GM21619 (cell line): ENCODE measurements around the gene RSPRY1.
"Not testable (repeated sequence)": the region's sequence is repeated elsewhere in the genome, so short reads cannot be mapped to it uniquely, and the experiment has no call there.

Experiments used
- ATAC-seq: cut with Tn5 transposase; IDR thresholded peaks from one replicate; pipeline ENCODE4 v1.9.1; 2021; ENCODE audit not compliant: unreplicated experiment

The RSPRY1 gene

GRCh38 chr16:57185446-57185944 is 634 bp upstream of the RSPRY1 start:
- ATAC-seq: peak; percentile 36

- ATAC-seq: no peak
These were observed 1.0 kb downstream of the RSPRY1 start for GRCh38 chr16:57186872-57187854.

GRCh38 chr16:57187902-57188710 is 2.0 kb downstream of the RSPRY1 start:
- not testable (repeated sequence) for ATAC-seq

DNA sequence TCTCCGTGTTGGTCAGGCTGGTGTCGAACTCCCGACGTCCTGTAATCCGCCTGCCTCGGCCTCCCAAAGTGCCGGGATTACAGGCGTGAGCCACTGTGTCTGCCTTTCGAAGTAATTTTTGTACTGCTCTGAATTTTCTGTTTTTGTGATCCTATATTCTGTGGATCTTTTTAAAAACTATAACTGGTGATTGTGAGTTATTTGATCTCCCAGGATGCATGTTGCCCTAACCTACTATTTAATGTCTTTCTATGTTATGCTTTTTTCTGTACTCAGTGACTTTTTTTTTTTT is 2.5 kb downstream of the RSPRY1 start:
- ATAC-seq: no peak

DNA sequence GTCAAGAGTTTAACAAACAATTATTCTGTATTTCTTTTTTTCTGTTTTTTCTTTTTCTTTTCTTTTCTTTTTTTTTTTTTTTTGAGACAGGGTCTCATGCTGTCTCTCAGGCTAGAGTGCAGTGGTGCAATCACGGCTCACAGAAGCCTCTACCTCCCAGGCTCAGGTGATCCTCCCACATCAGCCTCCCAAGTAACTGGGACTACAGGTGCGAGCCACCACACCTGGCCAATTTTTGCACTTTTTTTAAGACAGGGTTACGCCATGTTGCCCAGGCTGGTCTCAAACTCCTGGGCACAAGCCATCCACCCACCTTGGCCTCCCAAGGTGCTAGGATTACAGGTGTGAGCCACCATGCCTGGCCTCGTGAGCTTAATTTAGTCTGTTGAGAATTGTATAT is 3.4 kb downstream of the RSPRY1 start:
- not testable (repeated sequence) for ATAC-seq

GRCh38 chr16:57190136-57190535 is 4.0 kb downstream of the RSPRY1 start:
- ATAC-seq: no peak

DNA sequence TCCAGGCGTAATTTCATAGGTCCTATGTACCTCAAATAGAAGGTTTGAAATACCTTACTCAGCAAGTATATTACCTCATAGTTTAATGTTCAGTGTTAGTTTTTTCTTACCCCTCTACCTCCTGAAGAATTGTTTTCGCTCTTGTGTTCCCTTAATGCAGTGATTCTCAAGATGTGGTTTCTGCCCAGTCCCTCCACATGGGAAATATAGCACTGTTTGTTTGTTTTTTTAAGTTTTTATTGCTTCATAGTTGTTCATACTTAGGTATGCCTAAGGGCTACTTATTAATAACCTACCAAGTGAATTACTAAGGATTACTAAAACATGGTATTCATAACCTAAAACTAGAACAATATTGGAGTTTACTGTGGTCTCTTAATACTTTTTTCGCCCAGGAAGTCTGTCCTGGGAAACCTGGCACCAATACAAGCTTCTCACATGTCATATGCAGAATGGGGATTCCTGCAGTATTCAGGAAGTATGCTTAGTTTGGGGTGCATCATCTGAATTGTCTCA is 5.0 kb downstream of the RSPRY1 start:
- ATAC-seq: no peak

DNA sequence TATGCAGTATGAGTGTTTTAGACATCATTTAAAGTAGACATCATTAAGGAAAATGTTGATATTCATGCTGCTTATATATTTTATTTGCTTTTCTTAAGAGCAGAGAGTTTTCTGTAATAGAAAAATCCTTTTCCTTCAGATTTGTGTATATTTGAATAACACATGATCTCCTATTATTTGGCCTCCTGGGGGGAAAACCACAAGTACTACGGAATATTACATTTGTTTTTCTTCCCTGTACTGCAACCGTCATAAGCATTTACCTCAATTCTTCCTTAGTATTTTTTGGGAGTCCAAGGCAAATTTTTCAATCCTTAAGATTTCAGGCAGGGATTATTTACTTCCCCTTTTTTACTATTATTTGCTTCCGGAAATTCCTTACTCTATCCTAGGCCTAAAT is 6.0 kb downstream of the RSPRY1 start:
- ATAC-seq: no peak

DNA sequence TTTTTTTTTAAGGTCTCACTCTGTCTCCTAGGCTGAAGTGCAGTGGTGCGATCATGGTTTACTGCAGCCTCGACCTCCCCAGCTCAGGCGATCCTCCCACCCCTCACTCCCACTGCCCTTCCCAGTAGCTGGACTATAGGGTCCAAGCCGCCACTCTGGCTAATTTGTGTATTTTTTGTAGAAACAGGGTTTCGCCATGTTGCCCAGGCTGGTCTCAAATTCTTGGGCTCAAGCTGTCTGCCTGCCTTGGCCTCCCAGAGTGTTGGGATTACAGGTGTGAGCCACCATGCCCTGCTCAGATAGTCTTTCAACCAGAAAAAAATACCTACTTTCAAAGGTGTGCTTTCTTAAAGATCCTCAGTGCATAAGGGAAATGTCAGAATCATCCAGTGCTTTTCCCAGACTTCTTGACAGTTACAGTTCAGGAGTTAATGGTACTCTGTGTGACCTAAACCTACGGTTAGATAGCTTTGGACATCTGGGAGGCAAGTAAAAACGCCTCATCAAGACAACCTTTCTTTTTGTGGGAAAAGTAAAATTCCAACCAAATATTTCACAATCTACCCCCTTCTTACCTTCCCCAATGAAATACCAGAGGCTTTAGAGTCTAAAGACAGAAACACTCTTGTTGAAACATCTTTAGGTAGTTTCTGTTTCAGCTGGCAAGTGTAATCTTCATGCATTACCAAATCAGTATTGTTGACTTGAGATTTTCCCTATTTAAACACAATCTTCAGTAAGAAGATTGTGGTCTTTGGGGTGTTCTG is 6.8 kb downstream of the RSPRY1 start:
- no peak for ATAC-seq

DNA sequence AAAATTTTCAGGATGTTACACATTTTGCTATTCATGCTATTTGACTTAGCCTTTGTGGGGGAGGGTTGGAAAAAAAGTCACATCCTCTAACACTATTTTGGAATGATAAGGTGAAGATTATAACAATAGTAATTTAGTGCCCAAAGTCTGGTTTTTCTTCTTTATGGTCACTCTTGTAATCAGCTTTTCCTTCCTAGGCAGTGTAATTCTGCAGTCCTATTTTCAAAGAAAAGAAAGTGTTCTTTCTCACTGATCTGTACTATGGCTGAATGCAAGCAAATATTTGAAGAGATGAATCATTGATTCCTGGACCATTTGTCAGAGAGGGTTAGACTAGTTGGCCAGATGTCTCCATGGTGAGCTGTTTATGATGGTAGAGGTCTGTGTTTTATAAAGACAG is 8.4 kb downstream of the RSPRY1 start:
- ATAC-seq: no peak

GRCh38 chr16:57196286-57196685 is 10.2 kb downstream of the RSPRY1 start:
- no peak for ATAC-seq

DNA sequence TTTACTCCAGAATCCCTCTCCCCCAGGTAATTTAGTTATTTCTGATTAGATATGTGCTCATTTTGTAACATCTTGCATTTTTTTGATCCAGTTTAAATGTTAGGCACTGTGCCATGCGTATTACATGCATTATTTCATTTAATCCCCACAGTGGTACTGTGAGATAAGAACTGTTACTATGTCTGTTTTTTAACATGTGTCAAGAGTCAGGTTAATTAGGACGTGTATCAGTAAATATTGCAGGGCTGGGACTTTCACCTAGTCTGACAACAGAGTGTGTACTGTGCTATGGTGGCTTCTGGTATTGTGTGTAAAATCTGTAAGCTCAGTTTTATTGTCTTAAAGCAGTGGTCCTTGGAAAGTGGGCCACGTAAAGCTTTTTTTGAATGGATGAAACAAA is 10.6 kb downstream of the RSPRY1 start:
- ATAC-seq: no peak

GRCh38 chr16:57200321-57200720 is 14.2 kb downstream of the RSPRY1 start:
- not testable (repeated sequence) for ATAC-seq

DNA sequence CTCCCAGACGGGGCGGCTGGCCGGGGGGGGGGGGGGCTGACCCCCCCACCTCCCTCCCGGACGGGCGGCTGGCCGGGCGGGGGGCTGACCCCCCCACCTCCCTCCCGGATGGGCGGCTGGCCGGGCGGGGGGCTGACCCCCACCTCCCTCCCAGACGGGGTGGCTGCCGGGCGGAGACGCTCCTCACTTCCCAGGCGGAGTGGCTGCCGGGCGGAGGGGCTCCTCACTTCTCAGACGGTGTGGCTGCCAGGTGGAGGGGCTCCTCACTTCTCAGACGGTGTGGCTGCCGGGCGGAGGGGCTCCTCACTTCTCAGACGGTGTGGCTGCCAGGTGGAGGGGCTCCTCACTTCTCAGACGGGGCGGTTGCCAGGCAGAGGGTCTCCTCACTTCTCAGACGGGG is 14.8 kb downstream of the RSPRY1 start:
- ATAC-seq: not testable (repeated sequence)

- ATAC-seq: no peak
These were observed 16.2 kb downstream of the RSPRY1 start for GRCh38 chr16:57202095-57202886.

- ATAC-seq: no peak
These were observed 17.3 kb downstream of the RSPRY1 start for GRCh38 chr16:57203451-57203850.

GRCh38 chr16:57204675-57205074 is 18.5 kb downstream of the RSPRY1 start:
- no peak for ATAC-seq

DNA sequence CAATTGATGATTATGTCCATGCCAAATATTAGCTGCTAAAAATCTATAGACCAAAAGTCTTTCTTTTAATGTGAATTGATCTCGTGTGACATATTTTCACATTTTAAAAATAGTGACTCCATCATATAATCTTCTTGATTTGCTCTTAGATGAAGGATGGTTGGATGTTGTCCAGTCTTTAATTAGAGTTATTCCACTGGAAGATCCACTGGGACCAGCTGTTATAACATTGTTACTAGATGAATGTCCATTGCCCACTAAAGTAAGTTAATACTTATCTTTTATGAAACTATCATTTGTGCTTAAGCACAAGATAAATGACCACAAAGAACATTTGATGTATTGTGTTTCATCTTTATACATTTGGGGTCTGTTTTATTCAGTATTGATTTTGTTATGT is 22.8 kb downstream of the RSPRY1 start:
- ATAC-seq: no peak

DNA sequence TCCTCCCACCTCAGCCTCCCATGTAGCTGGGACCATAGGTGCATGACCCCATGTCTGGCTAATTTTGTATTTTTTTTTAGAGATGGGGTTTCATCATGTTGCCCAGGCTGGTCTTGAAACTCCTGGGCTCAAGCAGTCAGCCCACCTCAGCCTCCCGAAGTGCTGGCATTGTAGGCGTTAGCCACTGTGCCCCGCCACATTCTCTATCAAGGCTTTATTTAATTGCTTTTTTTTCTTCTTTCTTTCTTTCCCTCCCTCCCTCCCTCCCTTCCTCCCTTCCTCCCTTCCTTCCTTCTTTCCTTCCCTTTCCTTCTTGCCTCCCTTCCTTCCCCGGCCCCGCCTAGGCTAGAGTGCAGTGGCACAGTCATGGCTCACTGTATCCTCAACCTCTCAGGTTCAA is 23.7 kb downstream of the RSPRY1 start:
- no peak for ATAC-seq

GRCh38 chr16:57213462-57213861 is 27.3 kb downstream of the RSPRY1 start:
- ATAC-seq: no peak
